Measurements from ENCODE around the gene UBQLN3.

The UBQLN3 gene

GRCh38 chr11:5489576-5490357, 20.0 kb downstream of the UBQLN3 start:
- DNase-seq (ENCODE audit: low spot score in 2 of 2), result no peak

DNA sequence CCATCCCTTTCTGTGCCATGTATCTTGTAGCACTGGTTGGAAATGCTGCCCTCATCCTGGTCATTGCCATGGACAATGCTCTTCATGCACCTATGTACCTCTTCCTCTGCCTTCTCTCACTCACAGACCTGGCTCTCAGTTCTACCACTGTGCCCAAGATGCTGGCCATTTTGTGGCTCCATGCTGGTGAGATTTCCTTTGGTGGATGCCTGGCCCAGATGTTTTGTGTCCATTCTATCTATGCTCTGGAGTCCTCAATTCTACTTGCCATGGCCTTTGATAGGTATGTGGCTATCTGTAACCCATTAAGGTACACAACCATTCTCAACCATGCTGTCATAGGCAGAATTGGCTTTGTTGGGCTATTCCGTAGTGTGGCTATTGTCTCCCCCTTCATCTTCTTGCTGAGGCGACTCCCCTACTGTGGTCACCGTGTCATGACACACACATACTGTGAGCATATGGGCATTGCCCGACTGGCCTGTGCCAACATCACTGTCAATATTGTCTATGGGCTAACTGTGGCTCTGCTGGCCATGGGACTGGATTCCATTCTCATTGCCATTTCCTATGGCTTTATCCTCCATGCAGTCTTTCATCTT, 20.9 kb downstream of the UBQLN3 start:
- ATAC-seq (replicated peaks; ENCODE audit: extremely low read depth, poor library complexity, severe bottlenecking), result no peak
- Mint-ChIP-seq H3K27me3 (peaks cover 17% of the 10 kb centered on the region), H3K36me3 (ENCODE audit: insufficient read depth) (no peaks in the 10 kb centered on the region), H3K4me1 (no peaks in the 10 kb centered on the region), H3K4me3 (no peak overlapping the region), H3K9me3 (no peaks in the 10 kb centered on the region), H3K27ac (ENCODE audit: low read depth) (no peak overlapping the region)
- no peak for DNase-seq (ENCODE audit: low spot score in 2 of 2)

More at GRCh38 chr11:5489576-5490357, 20.0 kb downstream of the UBQLN3 start:
- no peak for ATAC-seq (replicated peaks; ENCODE audit: extremely low read depth, poor library complexity, severe bottlenecking)
- no peaks in the 10 kb centered on the region for H3K4me1 Mint-ChIP-seq
- no peak overlapping the region for H3K4me3 Mint-ChIP-seq
- no peak overlapping the region for H3K27ac Mint-ChIP-seq (ENCODE audit: low read depth)
- peaks cover 17% of the 10 kb centered on the region for H3K27me3 Mint-ChIP-seq
- H3K9me3 Mint-ChIP-seq, result no peaks in the 10 kb centered on the region
- no peaks in the 10 kb centered on the region for H3K36me3 Mint-ChIP-seq (ENCODE audit: insufficient read depth)

- Mint-ChIP-seq H3K4me1 (no peaks in the 10 kb centered on the region), H3K9me3 (no peaks in the 10 kb centered on the region), H3K27me3 (peaks cover 17% of the 10 kb centered on the region), H3K4me3 (no peak within 1 kb of the TSS), H3K36me3 (ENCODE audit: insufficient read depth) (no peaks in the 10 kb centered on the region), H3K27ac (ENCODE audit: low read depth) (no peak within 1 kb of the TSS)
- DNase-seq (ENCODE audit: low spot score in 2 of 2) (no peak), ATAC-seq (replicated peaks; ENCODE audit: extremely low read depth, poor library complexity, severe bottlenecking) (no peak)
Measured at GRCh38 chr11:5488385-5488784, 21.4 kb downstream of the UBQLN3 start, which contains the start of gene OR52D1. Gene OR52D1 (plus strand): TSS chr11:5488685. CDS start chr11:5488707, 22 bp downstream.

DNA sequence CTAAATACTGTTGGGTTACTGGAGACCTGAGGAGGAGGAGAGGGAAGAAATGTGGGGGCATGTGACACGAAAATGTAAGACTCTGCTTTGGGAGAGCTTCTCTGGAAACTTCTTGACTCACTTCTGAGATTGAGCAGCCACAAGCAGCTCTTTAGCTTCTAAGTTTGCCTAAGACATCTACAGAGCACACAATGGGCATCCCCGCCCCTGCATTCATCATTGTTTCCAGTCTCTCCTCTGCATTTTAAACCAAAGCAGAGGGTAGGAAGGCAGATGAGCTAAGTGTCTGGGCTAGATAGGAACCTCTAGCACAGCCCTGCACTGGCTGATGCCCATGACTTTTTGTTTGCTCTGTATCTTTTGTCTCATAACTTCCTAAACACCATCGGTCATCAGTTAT, 23.3 kb downstream of the UBQLN3 start:
- Mint-ChIP-seq H3K27ac (ENCODE audit: low read depth) (no peak overlapping the region), H3K27me3 (peaks cover 17% of the 10 kb centered on the region), H3K4me3 (no peak overlapping the region), H3K36me3 (ENCODE audit: insufficient read depth) (no peaks in the 10 kb centered on the region), H3K9me3 (no peaks in the 10 kb centered on the region), H3K4me1 (no peaks in the 10 kb centered on the region)
- no peak for DNase-seq (ENCODE audit: low spot score in 2 of 2)
- ATAC-seq (replicated peaks; ENCODE audit: extremely low read depth, poor library complexity, severe bottlenecking), result no peak

DNA sequence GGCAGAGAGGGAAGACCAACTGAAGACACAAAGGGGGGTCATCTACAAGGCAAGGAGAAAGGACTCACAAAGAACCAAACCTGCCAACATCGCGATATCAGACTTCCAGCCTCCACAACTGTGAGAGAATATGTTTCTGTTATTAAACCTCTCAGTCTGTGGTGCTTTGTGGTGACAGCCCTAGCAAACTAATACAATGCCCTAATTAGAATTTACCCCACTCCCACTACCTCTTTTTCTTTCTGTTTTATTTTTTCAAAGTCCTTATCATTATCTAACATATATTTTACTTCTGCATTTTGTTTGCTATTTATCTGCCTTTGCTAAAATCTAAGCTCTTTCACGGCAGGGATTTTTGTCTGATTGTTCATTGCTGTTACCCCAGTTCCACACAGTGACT, 23.8 kb downstream of the UBQLN3 start:
- H3K9me3 Mint-ChIP-seq, result no peaks in the 10 kb centered on the region
- no peak overlapping the region for H3K4me3 Mint-ChIP-seq
- H3K27ac Mint-ChIP-seq (ENCODE audit: low read depth), result no peak overlapping the region
- no peak for ATAC-seq (replicated peaks; ENCODE audit: extremely low read depth, poor library complexity, severe bottlenecking)
- no peaks in the 10 kb centered on the region for H3K4me1 Mint-ChIP-seq
- peaks cover 17% of the 10 kb centered on the region for H3K27me3 Mint-ChIP-seq
- H3K36me3 Mint-ChIP-seq (ENCODE audit: insufficient read depth), result no peaks in the 10 kb centered on the region
- DNase-seq (ENCODE audit: low spot score in 2 of 2), result no peak

GRCh38 chr11:5476186-5476819, 33.5 kb downstream of the UBQLN3 start:
- Mint-ChIP-seq H3K4me1 (no peaks in the 10 kb centered on the region), H3K27me3 (peaks cover 48% of the 10 kb centered on the region), H3K27ac (ENCODE audit: low read depth) (no peak overlapping the region), H3K4me3 (no peak overlapping the region), H3K36me3 (ENCODE audit: insufficient read depth) (no peaks in the 10 kb centered on the region), H3K9me3 (no peaks in the 10 kb centered on the region)
- DNase-seq (ENCODE audit: low spot score in 2 of 2) (no peak), ATAC-seq (replicated peaks; ENCODE audit: extremely low read depth, poor library complexity, severe bottlenecking) (no peak)

- no peak overlapping the region for H3K27ac Mint-ChIP-seq (ENCODE audit: low read depth)
- H3K9me3 Mint-ChIP-seq, result no peaks in the 10 kb centered on the region
- no peak for DNase-seq (ENCODE audit: low spot score in 2 of 2)
- no peaks in the 10 kb centered on the region for H3K36me3 Mint-ChIP-seq (ENCODE audit: insufficient read depth)
- H3K4me3 Mint-ChIP-seq, result no peak overlapping the region
- H3K4me1 Mint-ChIP-seq, result no peaks in the 10 kb centered on the region
- ATAC-seq (replicated peaks; ENCODE audit: extremely low read depth, poor library complexity, severe bottlenecking), result no peak
- peaks cover 70% of the 10 kb centered on the region for H3K27me3 Mint-ChIP-seq
Measured at GRCh38 chr11:5473921-5474320, 35.8 kb downstream of the UBQLN3 start.

DNA sequence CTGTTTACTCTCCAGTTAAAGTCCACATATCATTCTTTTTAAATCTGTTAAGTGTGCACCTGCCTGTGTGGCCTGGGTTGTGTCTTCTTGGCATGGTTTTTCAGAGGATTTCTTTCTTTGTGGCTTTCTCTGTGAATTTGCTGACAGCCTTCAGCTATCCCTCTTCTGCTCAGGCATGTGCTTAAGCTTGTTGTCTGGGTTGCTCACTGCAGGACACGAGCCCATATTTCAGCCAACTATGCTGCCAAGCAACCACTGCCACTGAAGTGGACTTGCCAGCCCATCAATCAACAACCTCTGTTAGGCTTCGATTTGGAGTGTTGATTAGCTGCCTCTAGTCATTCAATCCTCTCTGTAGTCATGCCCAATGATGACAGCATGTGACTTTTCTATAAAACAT, 42.2 kb downstream of the UBQLN3 start:
- no peaks in the 10 kb centered on the region for H3K36me3 Mint-ChIP-seq (ENCODE audit: insufficient read depth)
- no peaks in the 10 kb centered on the region for H3K4me1 Mint-ChIP-seq
- no peaks in the 10 kb centered on the region for H3K9me3 Mint-ChIP-seq
- H3K27ac Mint-ChIP-seq (ENCODE audit: low read depth), result no peak overlapping the region
- ATAC-seq (replicated peaks; ENCODE audit: extremely low read depth, poor library complexity, severe bottlenecking), result no peak
- no peak for DNase-seq (ENCODE audit: low spot score in 2 of 2)
- no peak overlapping the region for H3K4me3 Mint-ChIP-seq
- H3K27me3 Mint-ChIP-seq, result peaks cover 41% of the 10 kb centered on the region

DNA sequence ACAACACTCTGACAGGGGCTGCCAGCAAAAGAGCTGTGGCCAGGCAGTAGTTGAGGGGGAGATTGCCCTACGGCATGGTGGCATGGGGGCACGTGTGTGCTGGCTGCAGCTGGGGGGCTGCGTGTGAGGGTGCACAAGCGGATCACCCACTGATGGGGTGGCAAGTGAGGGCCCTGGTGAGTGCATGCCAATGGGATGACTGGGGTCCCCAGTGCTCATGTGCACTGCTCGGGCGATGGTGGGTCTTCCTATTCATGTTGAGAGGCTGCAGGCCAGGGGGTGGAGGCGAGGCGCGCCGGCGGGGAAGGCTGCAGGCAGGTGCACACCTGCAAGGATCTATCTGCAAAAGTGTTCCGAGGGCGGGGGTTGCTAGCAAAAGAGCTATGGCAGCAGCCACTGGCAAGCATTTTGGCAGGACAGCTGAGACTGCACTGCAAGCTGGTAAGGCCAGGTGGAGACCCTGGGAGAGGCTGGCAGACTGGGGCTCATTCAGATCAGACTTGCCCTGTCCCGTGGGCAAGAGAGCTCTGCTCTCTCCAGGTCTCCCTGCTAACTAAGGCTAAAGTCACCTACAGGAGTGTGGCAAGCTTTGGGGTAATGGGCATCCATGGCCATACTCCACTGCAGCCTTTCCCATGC, 48.7 kb downstream of the UBQLN3 start:
- no peak for ATAC-seq (replicated peaks; ENCODE audit: extremely low read depth, poor library complexity, severe bottlenecking)
- Mint-ChIP-seq H3K27ac (ENCODE audit: low read depth) (no peak overlapping the region), H3K4me3 (no peak overlapping the region)

More for the DNA sequence above, 48.7 kb downstream of the UBQLN3 start:
- no peaks in the 10 kb centered on the region for H3K36me3 Mint-ChIP-seq (ENCODE audit: insufficient read depth)
- peaks cover 16% of the 10 kb centered on the region for H3K27me3 Mint-ChIP-seq
- H3K4me1 Mint-ChIP-seq, result no peaks in the 10 kb centered on the region
- DNase-seq (ENCODE audit: low spot score in 2 of 2), result no peak
- H3K9me3 Mint-ChIP-seq, result no peaks in the 10 kb centered on the region

All from central memory CD8-positive, alpha-beta T cell (primary cell).